Activated CD4-positive, alpha-beta memory T cell treated with anti-CD3 and anti-CD28 coated beads for 36 hours (primary cell): Measurements from ENCODE around the gene PNRC2. TPM values are rescaled to one million over a fixed set of nuclear protein-coding genes. Genes with fewer than 3 reads are reported as not detected.
A peak's percentile ranks its signal among the peaks of the same experiment; 100 is the strongest.
"Not testable (repeated sequence)": the region's sequence is repeated elsewhere in the genome, so short reads cannot be mapped to it uniquely, and the experiment has no call there.

Source experiments
- CTCF ChIA-PET: fragments of 350-600 bp; sonication (Branson Sonifier 250); formaldehyde crosslinking; loops from one replicate; lab custom pipeline; 2021; ENCODE audit warnings: antibody characterized with exemption, inconsistent platforms; lab: Charles Lee
- POLR2A ChIA-PET: fragments of 350-600 bp; sonication (Branson Sonifier 250); formaldehyde crosslinking; loops from one replicate; lab custom pipeline; 2021; ENCODE audit warnings: antibody characterized with exemption; lab: Charles Lee
- DNase-seq: peaks from one replicate; pipeline ENCODE4 v3.0.0-alpha.2; 2020
- H3K27ac Mint-ChIP-seq: one replicate; pipeline ENCODE4 v1.8.0; 2021; ENCODE audit warnings: mixed read lengths
- H3K27me3 Mint-ChIP-seq: one replicate; pipeline ENCODE4 v1.8.0; 2021; ENCODE audit warnings: mixed read lengths
- H3K36me3 Mint-ChIP-seq: one replicate; pipeline ENCODE4 v1.8.0; 2021; ENCODE audit warnings: mixed read lengths
- H3K4me1 Mint-ChIP-seq: one replicate; pipeline ENCODE4 v1.8.0; 2021; ENCODE audit warnings: low read depth, mixed read lengths
- H3K4me3 Mint-ChIP-seq: one replicate; pipeline ENCODE4 v1.8.0; 2021; ENCODE audit warnings: mild to moderate bottlenecking, mixed read lengths
- H3K9me3 Mint-ChIP-seq: one replicate; pipeline ENCODE4 v1.8.0; 2021; ENCODE audit warnings: mixed read lengths
- intact Hi-C: fragments of 100-400 bp; cut with micrococcal nuclease; formaldehyde crosslinking; loops from one replicate; pipeline ENCODE4 v1.15.1; 2023
- total RNA-seq, 2 experiments: library from RNA; stranded (reverse); gene quantifications; one replicate each; pipeline ENCODE4 v1.2.3, GENCODE V29; 2021

The PNRC2 gene
- total RNA-seq, 2 experiments from 2014 or later: 116 to 120 TPM

DNA sequence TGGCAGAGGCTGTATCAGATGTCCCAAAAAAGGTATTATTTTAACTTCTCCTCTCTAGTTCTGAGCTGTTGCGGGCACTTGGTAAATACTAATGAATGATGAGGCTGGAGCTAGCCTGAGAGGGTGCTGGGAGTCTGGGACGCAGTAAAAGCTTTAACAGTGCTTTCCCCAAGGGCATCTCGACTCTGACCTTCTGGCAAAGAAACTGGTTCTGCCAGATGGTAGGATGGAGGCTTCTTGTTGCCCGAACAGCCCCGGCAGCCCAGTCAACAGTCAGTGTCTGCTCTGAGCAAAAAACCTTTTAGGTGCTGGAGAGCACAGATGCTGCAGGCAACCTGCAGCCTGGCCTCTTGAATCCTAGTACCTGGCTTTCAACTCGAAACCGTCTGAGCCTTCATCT is 2.5 kb upstream of the PNRC2 start:
- H3K27ac Mint-ChIP-seq: peak overlapping the region; percentile 9
- intact Hi-C loops: loop anchor here (5.0 to 10.0 kb wide), 4 partner anchors 70 to 530 kb away; partner anchors contain the start of genes HMGCL, NIPAL3 and STPG1
- no peak for DNase-seq
- H3K9me3 Mint-ChIP-seq: no peaks in the 10 kb centered on the region
- H3K36me3 Mint-ChIP-seq: peaks cover 25% of the 10 kb centered on the region
- H3K27me3 Mint-ChIP-seq: no peaks in the 10 kb centered on the region
- CTCF ChIA-PET: interaction anchor here (0.6 to 2.2 kb wide), 4 partner anchors 10 to 88 kb away, joined by 3 to 12 read pairs (median 4); no protein-coding TSS in a partner anchor
- H3K4me1 Mint-ChIP-seq: peaks cover 38% of the 10 kb centered on the region
- peak overlapping the region; percentile 25 for H3K4me3 Mint-ChIP-seq
- POLR2A ChIA-PET: interaction anchor here (0.6 kb wide), 1 partner anchor 69 kb away, joined by 3 read pairs; no protein-coding TSS in a partner anchor

DNA sequence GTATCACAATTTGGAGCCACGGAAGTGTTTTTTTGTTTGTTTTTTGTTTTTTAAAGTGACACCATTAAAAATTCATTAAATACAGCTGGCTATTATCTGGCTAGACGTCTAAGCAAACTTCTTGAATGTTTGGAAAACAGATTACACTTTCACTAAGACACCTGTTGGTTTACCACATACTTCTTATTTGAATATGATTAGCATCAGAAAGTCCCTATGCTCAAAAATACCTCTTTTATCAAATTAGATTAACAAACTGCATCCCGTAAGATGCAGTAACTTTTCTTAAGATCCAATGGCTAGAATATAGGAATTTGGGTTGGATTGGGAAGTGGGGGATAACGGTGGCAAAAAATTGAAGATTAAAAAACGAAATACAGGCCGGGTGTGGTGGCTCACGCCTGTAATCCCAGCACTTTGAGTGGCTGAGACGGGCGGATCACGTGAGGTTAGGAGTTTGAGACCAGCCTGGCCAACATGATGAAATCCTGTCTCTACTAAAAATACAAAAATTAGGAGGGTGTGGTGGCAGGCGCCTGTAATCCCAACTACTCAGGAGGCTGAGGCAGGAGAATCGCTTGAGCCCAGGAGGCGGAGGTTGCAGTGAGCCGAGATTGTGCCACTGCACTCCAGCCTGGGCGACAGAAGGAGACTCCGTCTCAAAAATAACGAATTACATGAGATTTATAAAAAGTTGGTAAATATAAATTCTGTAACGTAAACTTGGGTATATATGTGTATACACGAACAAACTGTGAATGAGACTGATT is 1.4 kb upstream of the PNRC2 start:
- ChIA-PET POLR2A (interaction anchor here (0.7 to 4.0 kb wide), 2 partner anchors 20 to 85 kb away, joined by 3 to 70 read pairs; partner anchors contain the start of gene SRSF10), CTCF (interaction anchor here (2.2 kb wide), 1 partner anchor 11 kb away, joined by 12 read pairs; no protein-coding TSS in a partner anchor)
- intact Hi-C loops: loop anchor here (5.0 to 10.0 kb wide), 4 partner anchors 69 to 529 kb away; partner anchors contain the start of genes HMGCL, NIPAL3 and STPG1
- peak overlapping the region; percentile 100 for H3K27ac Mint-ChIP-seq
- H3K9me3 Mint-ChIP-seq, H3K27me3 Mint-ChIP-seq: not testable (repeated sequence)
- peaks cover 46% of the 10 kb centered on the region for H3K4me1 Mint-ChIP-seq
- peaks cover 31% of the 10 kb centered on the region for H3K36me3 Mint-ChIP-seq
- peak overlapping the region; percentile 100 for H3K4me3 Mint-ChIP-seq
- peak; percentile 43 for DNase-seq

DNA sequence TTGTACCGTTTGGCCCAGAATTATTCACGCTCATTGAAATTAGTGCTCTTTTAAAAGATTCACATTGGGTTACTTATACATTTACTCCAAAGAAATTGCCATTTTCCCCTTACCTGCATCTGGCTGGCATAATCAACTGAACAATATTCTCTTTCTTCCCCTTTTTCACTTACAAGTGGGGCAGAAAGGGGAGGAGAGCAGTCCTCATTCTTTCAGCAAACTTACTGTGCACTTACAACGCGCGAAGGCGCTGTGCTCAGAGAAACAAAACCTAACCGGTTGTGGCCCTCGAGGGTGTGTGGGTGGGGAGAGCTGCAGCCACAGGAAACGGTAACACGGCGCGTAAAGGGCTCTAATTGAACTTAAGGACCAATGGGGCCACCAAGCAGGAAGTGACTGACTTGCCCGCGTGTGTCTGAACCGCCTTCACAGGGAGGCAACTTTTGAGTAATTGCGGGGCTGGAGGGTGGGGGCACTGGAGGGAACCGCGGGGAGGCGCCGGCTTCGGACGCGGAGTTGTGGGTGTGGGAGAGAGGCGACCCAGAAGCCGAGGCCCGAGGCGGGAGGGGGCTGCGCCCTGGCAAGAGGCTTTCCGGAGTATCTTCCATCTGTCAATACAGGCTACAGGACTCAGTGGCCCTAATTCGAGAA is 693 bp upstream of the PNRC2 start:
- peak overlapping the region; percentile 100 for H3K4me3 Mint-ChIP-seq
- POLR2A ChIA-PET: interaction anchor here (0.7 to 4.0 kb wide), 3 partner anchors 20 to 456 kb away, joined by 3 to 70 read pairs (median 3); partner anchors contain the start of genes NIPAL3 and SRSF10
- no peaks in the 10 kb centered on the region for H3K27me3 Mint-ChIP-seq
- CTCF ChIA-PET: interaction anchor here (1.0 to 1.9 kb wide), 3 partner anchors 20 to 528 kb away, joined by 3 to 7 read pairs (median 3); partner anchors contain the start of gene SRSF10
- H3K9me3 Mint-ChIP-seq: no peaks in the 10 kb centered on the region
- peak overlapping the region; percentile 100 for H3K27ac Mint-ChIP-seq
- peak; percentile 97 for DNase-seq
- peaks cover 52% of the 10 kb centered on the region for H3K4me1 Mint-ChIP-seq
- intact Hi-C loops: loop anchor here (1.0 to 10.0 kb wide), 7 partner anchors 21 to 528 kb away; partner anchors contain the start of genes GALE, HMGCL, NIPAL3 and SRSF10
- H3K36me3 Mint-ChIP-seq: peaks cover 37% of the 10 kb centered on the region

DNA sequence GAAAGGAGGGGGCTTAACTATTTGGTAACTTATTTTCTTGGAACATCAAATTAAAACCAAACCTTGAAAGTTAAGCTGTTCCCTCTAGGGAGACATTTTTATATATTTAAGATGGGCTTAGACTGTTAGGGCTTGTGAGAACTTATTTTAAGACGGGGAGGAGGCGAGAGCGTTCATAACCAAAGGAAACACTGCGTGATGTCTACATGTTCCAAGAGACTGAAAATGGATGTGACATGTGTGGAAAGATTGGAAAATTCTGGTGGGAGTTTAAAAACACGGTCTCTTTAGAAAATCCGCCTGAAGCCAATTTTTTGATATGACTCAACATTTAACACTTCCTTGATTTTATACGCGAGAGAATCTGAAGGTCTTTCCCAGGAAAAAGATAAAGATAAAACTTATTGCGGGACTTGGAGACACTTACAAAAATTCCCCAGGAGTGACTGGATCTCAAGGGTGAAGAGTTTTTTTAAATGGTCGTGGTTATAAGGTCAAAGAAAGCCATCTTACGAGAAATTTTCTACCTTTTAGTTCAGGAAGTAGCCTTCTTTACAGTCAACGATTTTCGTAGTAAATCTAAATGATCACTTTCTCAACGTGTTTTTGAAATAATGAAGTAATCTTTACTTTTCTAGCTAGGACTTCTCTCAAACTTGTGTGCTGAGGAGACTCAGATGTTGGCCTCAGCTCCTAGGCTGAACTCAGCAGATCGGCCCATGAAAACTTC is 828 bp downstream of the PNRC2 start:
- H3K4me3 Mint-ChIP-seq: peak overlapping the region; percentile 100
- peak overlapping the region; percentile 100 for H3K27ac Mint-ChIP-seq
- H3K4me1 Mint-ChIP-seq: peaks cover 55% of the 10 kb centered on the region
- POLR2A ChIA-PET: interaction anchor here (1.2 to 4.0 kb wide), 3 partner anchors 13 to 182 kb away, joined by 3 to 70 read pairs (median 3); partner anchors contain the start of genes PITHD1 and SRSF10
- H3K9me3 Mint-ChIP-seq: no peaks in the 10 kb centered on the region
- H3K36me3 Mint-ChIP-seq: peaks cover 48% of the 10 kb centered on the region
- H3K27me3 Mint-ChIP-seq: no peaks in the 10 kb centered on the region
- CTCF ChIA-PET: interaction anchor here (0.9 to 1.9 kb wide), 4 partner anchors 19 to 150 kb away, joined by 3 to 7 read pairs (median 6); partner anchors contain the start of gene SRSF10
- intact Hi-C loops: no loop called here
- DNase-seq: no peak

DNA sequence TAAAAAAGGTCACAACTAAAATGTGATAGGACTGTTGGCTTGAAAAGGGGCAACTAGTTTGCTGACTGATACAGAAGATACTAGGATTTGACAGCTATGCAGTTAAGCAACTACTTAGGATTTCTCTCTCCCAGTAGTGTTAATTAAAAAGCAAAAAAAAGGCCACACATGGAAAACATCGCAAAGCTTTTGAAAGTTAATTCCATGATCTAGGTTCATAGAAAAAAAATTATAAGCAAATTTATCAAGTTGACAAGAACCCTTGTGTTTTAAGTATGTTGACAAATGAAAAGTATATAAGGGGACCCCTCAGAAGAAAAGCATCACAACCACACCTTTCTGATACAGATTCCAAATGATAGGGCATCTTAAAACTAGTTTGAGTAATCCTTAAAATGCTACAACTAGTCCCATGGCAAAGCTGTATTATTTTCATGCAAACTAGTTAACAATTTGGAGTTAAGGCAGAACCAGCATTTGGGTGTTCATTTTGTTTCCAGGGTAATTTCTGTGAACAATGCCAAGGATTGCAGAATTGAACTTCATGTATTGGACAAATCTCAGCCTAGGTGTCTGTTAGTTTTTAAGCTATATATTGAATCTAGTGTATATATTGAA is 4.1 kb downstream of the PNRC2 start:
- peaks cover 71% of the 10 kb centered on the region for H3K36me3 Mint-ChIP-seq
- no peaks in the 10 kb centered on the region for H3K27me3 Mint-ChIP-seq
- no peaks in the 10 kb centered on the region for H3K9me3 Mint-ChIP-seq
- DNase-seq: no peak
- CTCF ChIA-PET: interaction anchor here (0.6 to 1.9 kb wide), 6 partner anchors 13 to 540 kb away, joined by 3 to 7 read pairs (median 3); no protein-coding TSS in a partner anchor
- no peak overlapping the region for H3K4me3 Mint-ChIP-seq
- POLR2A ChIA-PET: interaction anchor here (1.1 to 3.2 kb wide), 4 partner anchors 10 to 139 kb away, joined by 3 to 28 read pairs (median 14); partner anchors contain the start of gene SRSF10
- H3K27ac Mint-ChIP-seq: peak overlapping the region; percentile 84
- H3K4me1 Mint-ChIP-seq: peaks cover 65% of the 10 kb centered on the region
- intact Hi-C loops: loop anchor here (1.0 kb wide), 1 partner anchor 17 kb away; the partner anchor contains the start of gene SRSF10

DNA sequence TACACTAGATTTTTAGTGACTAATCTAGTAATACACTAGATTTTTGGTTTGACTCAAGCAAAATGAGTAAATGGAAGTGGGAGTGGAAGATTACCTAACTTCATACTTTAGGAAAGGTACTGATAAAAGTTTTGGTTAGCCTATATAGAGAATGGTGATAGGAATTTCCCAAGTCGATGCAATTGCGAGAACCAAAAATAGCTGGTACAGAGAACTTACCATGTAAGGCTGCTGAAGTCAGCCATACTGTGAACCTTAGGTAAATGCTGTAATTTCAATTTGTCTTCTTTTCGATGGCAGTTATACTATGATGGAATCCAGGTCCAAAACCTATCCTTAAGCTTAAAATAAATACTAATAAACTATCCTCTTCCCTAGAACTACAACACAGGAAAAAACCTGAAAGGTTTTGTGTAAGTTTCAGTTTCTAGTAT is 4.6 kb downstream of the PNRC2 start:
- H3K27ac Mint-ChIP-seq: peak overlapping the region; percentile 84
- intact Hi-C loops: loop anchor here (1.0 kb wide), 1 partner anchor 16 kb away; the partner anchor contains the start of gene SRSF10
- peaks cover 64% of the 10 kb centered on the region for H3K4me1 Mint-ChIP-seq
- H3K27me3 Mint-ChIP-seq: no peaks in the 10 kb centered on the region
- H3K4me3 Mint-ChIP-seq: peak overlapping the region; percentile 5
- H3K36me3 Mint-ChIP-seq: peaks cover 69% of the 10 kb centered on the region
- CTCF ChIA-PET: interaction anchor here (0.8 to 1.9 kb wide), 3 partner anchors 12 to 186 kb away, joined by 3 to 7 read pairs (median 3); no protein-coding TSS in a partner anchor
- no peaks in the 10 kb centered on the region for H3K9me3 Mint-ChIP-seq
- POLR2A ChIA-PET: interaction anchor here (1.1 to 3.2 kb wide), 4 partner anchors 9 to 140 kb away, joined by 3 to 28 read pairs (median 14); partner anchors contain the start of gene SRSF10
- DNase-seq: no peak

DNA sequence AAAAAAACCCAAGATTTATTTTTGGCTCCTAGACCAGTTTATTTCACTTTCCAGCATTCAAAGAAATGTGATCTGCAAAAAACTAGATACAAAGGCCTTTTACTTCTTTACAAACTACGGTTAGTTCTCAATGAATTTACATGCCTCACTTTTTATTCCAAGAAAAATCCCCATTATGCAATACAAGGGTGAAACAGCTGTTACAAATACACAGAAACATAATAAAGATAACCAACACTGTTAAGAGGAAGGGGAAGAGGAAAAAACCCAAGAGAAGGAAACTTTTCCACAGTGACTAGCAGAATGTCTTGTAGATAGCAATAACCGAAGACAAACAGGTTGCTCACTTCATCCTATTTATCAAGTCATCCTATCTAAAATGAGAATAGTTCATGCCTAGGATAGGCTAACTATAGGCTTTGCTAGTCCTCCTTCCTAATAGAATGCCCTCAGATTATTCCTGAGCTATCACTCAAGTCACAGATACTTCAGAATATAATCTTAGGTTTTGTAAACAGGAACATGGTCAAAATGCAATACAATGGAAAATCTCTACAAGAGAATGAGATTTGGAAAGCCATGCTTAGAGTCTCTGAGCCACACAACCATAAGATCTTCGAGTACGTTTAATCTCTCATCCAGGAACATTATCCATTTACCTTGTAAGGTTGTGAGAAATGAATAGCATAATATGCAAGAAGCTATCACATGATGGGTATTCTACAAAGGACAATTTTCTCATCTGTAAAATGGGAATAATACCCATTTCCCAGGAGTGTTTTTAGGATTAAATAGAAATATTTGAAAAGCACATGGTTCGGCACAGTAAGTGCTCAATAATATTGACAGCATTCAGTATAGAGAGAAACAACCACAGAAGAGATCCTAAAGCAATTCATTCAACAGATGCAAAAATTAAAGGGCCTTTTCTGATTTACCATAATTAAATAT is 5.4 kb downstream of the PNRC2 start:
- H3K4me3 Mint-ChIP-seq: peak overlapping the region; percentile 12
- H3K27ac Mint-ChIP-seq: peak overlapping the region; percentile 84
- H3K36me3 Mint-ChIP-seq: peaks cover 71% of the 10 kb centered on the region

DNA sequence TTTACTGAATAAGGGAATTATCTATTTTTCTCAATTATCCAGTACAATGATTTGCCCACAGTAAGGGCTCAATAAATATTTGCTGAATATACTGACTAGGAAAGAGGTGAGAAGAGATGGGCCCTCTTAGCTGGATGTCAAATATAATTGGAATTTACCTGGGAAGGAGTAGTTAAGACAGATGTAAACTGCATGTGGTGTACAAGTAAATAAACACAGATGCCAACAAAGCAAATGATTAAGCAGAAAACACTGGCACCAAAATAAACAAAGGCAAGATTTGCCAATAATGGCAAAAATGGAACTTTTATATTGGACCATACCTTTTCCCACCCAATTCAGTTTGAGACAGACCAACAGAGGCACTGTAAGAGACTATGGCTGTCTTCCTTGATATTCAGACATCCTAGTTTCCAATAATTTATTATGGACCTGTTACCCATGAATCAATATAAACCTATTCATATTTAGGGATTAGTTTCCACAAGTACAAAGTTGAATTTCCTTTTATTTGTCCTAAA is 7.4 kb downstream of the PNRC2 start:
- no peak for DNase-seq
- peaks cover 65% of the 10 kb centered on the region for H3K4me1 Mint-ChIP-seq
- CTCF ChIA-PET: interaction anchor here (1.1 kb wide), 1 partner anchor 156 kb away, joined by 3 read pairs; no protein-coding TSS in a partner anchor
- H3K36me3 Mint-ChIP-seq: peaks cover 63% of the 10 kb centered on the region
- POLR2A ChIA-PET: interaction anchor here (1.5 to 2.9 kb wide), 2 partner anchors 10 to 14 kb away, joined by 5 to 16 read pairs; partner anchors contain the start of gene SRSF10
- intact Hi-C loops: no loop called here
- no peaks in the 10 kb centered on the region for H3K27me3 Mint-ChIP-seq
- no peak overlapping the region for H3K4me3 Mint-ChIP-seq
- H3K27ac Mint-ChIP-seq: peak overlapping the region; percentile 64
- no peaks in the 10 kb centered on the region for H3K9me3 Mint-ChIP-seq

More for the DNA sequence above, 5.4 kb downstream of the PNRC2 start:
- ChIA-PET CTCF (interaction anchor here (1.2 to 1.9 kb wide), 3 partner anchors 11 to 193 kb away, joined by 3 to 7 read pairs (median 5); no protein-coding TSS in a partner anchor), POLR2A (interaction anchor here (0.9 to 3.2 kb wide), 5 partner anchors 8 to 141 kb away, joined by 3 to 28 read pairs (median 9); partner anchors contain the start of gene SRSF10)
- intact Hi-C loops: loop anchor here (1.0 kb wide), 2 partner anchors 12 to 15 kb away; partner anchors contain the start of gene SRSF10
- H3K4me1 Mint-ChIP-seq: peaks cover 69% of the 10 kb centered on the region
- H3K9me3 Mint-ChIP-seq: no peaks in the 10 kb centered on the region
- no peaks in the 10 kb centered on the region for H3K27me3 Mint-ChIP-seq
- no peak for DNase-seq

DNA sequence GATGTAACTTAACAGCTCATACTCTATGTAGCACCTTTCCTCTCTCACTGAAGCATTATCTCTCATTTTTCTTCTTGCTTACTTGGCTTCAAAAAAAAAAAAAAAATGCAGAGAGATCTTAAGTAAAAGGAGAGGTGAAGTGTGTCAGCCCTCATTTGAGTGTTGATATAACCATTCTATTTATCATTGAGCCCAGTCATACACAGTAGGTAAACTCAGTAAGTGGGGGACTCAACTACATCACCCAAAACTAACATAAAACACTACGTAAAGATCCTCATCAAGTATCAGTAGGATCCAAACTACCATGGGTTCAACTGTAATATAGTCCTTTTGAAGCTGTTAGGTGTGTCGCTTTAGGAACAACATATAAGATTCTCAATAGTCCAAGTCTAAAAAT is 8.2 kb downstream of the PNRC2 start:
- ChIA-PET CTCF (no interaction called here), POLR2A (interaction anchor here (1.5 to 2.9 kb wide), 2 partner anchors 9 to 13 kb away, joined by 5 to 16 read pairs; partner anchors contain the start of gene SRSF10)
- Mint-ChIP-seq H3K4me1 (peaks cover 61% of the 10 kb centered on the region), H3K27me3 (no peaks in the 10 kb centered on the region), H3K4me3 (no peak overlapping the region), H3K9me3 (no peaks in the 10 kb centered on the region), H3K27ac (peak overlapping the region; percentile 64), H3K36me3 (peaks cover 62% of the 10 kb centered on the region)
- intact Hi-C loops: no loop called here
- no peak for DNase-seq
